Sigmoid colon (tissue), 7 donors: ENCODE data around the gene BORA. TPM values are rescaled to one million over a fixed set of nuclear protein-coding genes. Genes with fewer than 3 reads are reported as not detected.

Source experiments
- DNase-seq: peaks from one replicate; pipeline ENCODE4 v3.0.0-alpha.2; 2019
- H3K27ac ChIP-seq, 4 donors: fragments of 200-600 bp; sonication (generic); one replicate each; pipeline ENCODE4 v1.5.1; 2016 to 2019; ENCODE audit warnings: mild to moderate bottlenecking in 1 of 4
- H3K27me3 ChIP-seq, 3 donors: fragments of 200-600 bp; sonication (generic); one replicate each; pipeline ENCODE4 v1.5.1; 2019; ENCODE audit warnings: mild to moderate bottlenecking in 1 of 3
- H3K36me3 ChIP-seq, 4 donors: fragments of 200-600 bp; sonication (generic); one replicate each; pipeline ENCODE4 v1.5.1; 2016 to 2019
- H3K4me1 ChIP-seq, 4 donors: fragments of 200-600 bp; sonication (generic); one replicate each; pipeline ENCODE4 v1.5.1; 2017 to 2019
- H3K4me3 ChIP-seq, 4 donors: fragments of 200-600 bp; sonication (generic); one replicate each; pipeline ENCODE4 v1.5.1; 2017 to 2019; ENCODE audit warnings: mild to moderate bottlenecking in 2 of 4, moderate library complexity in 1 of 4
- H3K9me3 ChIP-seq, 4 donors: fragments of 200-600 bp in 3 of 4; sonication (generic) in 3 of 4; one replicate each; pipeline versions ENCODE4 v1.5.1 to v1.6.1; 2013 to 2019
- CTCF ChIP-seq, 4 experiments: fragments of 450-650 bp in 3 of 4; fragments of 200-600 bp in 1 of 4; IDR thresholded peaks; one replicate each; pipeline ENCODE4 v1.5.1; 2016 to 2019; ENCODE audit warnings: antibody characterized with exemption in 4 of 4, mild to moderate bottlenecking in 3 of 4, moderate library complexity in 2 of 4
- EP300 ChIP-seq, 4 donors: sonication (generic); formaldehyde crosslinking; IDR thresholded peaks; one replicate each; pipeline ENCODE4 v1.6.1; 2017; ENCODE audit warnings: antibody characterized with exemption in 4 of 4
- POLR2A ChIP-seq, 2 donors: fragments of 450-650 bp; IDR thresholded peaks; one replicate each; pipeline ENCODE4 v1.6.1; 2016; ENCODE audit warnings: antibody characterized with exemption in 2 of 2, mild to moderate bottlenecking in 2 of 2, moderate library complexity in 2 of 2
- POLR2AphosphoS5 ChIP-seq, 4 donors: sonication (generic); formaldehyde crosslinking; IDR thresholded peaks; one replicate each; pipeline ENCODE4 v1.6.1; 2017; ENCODE audit warnings: antibody characterized with exemption in 4 of 4
- WGBS, 2 donors: extraction: QIAGEN DNeasy Blood & Tissue Kit; methylation state at CpG; one replicate each; pipeline ENCODE4 v1.1.7; 2013; 5-methylcytosine and 5-hydroxymethylcytosine counted together
- intact Hi-C: fragments of 100-400 bp; cut with DNase I; formaldehyde crosslinking; loops from one replicate; pipeline ENCODE4 v1.15.1; 2023
- polyA plus RNA-seq, 3 donors: library from polyadenylated mRNA; stranded (reverse); fragments of 200-250 nt; gene quantifications; one replicate each; pipeline ENCODE4 v1.2.3, GENCODE V29; 2013
- total RNA-seq, 4 donors: library from RNA; depleted of rRNA; stranded (reverse); fragments of >200 nt; gene quantifications; one replicate each; pipeline ENCODE4 v1.1.0, GENCODE V29; 2016
- donor health status: healthy with polysubstance abuse.
- donor health status: Bipolar disorder and iron deficiency.
- donor health status: healthy.

Gene BORA
- total and polyA plus RNA-seq, 7 donors: 1.4 to 7.9 (median 4.9) TPM

- no peak for TF ChIP-seq CTCF (IDR thresholded peaks at IDR 0.05)
- no peak for TF ChIP-seq POLR2AphosphoS5 (IDR thresholded peaks at IDR 0.05)
- peak overlapping the region; percentile 73 to 76 (median 76) for H3K27ac ChIP-seq
- 1 to 7% methylated on average over 3 of the region's 3 CpGs for WGBS, 2 donors
These were observed 525 bp downstream of the BORA start for GRCh38 chr13:72728290-72728605.

GRCh38 chr13:72737033-72737432 is 9.3 kb downstream of the BORA start:
- 19 to 72% methylated on average over 3 of the region's 3 CpGs for WGBS, 2 donors

More at GRCh38 chr13:72728290-72728605, 525 bp downstream of the BORA start:
- Histone ChIP-seq H3K4me1 (peaks cover 0 to 23% (median 20%) of the 10 kb centered on the region in 4 donors), H3K36me3 (peaks cover 0 to under 1% (median 0%) of the 10 kb centered on the region in 4 donors), H3K9me3 (no peaks in the 10 kb centered on the region), H3K4me3 (peak overlapping the region; percentile 80 to 97 (median 90)), H3K27me3 (no peaks in the 10 kb centered on the region)
- intact Hi-C loops: no loop called here
- DNase-seq: no peak

GRCh38 chr13:72740015-72740414 is 12.3 kb downstream of the BORA start:
- H3K4me1 ChIP-seq: peaks cover 0 to 16% (median 14%) of the 10 kb centered on the region in 4 donors
- 80 to 84% methylated on average over 1 of the region's 1 CpG for WGBS, 2 donors
- H3K4me3 ChIP-seq: no peak overlapping the region
- intact Hi-C loops: no loop called here
- H3K27ac ChIP-seq: peak overlapping the region in 1 of 4 donors; percentile 8
- H3K36me3 ChIP-seq: peaks cover 0 to 12% (median 4%) of the 10 kb centered on the region in 4 donors
- TF ChIP-seq POLR2AphosphoS5 (IDR thresholded peaks at IDR 0.05): peak in 2 of 4 donors; percentile 37 to 53
- no peak for TF ChIP-seq CTCF (IDR thresholded peaks at IDR 0.05)
- no peaks in the 10 kb centered on the region for H3K27me3 ChIP-seq
- no peaks in the 10 kb centered on the region for H3K9me3 ChIP-seq
- no peak for DNase-seq

More at GRCh38 chr13:72737033-72737432, 9.3 kb downstream of the BORA start:
- DNase-seq: no peak
- Histone ChIP-seq H3K9me3 (no peaks in the 10 kb centered on the region), H3K27ac (no peak overlapping the region), H3K4me3 (no peak overlapping the region), H3K27me3 (no peaks in the 10 kb centered on the region), H3K4me1 (peaks cover 0 to 16% (median 14%) of the 10 kb centered on the region in 4 donors), H3K36me3 (peaks cover 0 to 7% (median 0%) of the 10 kb centered on the region in 4 donors)
- TF ChIP-seq EP300 (IDR thresholded peaks at IDR 0.05): no peak
- intact Hi-C loops: no loop called here

- Histone ChIP-seq H3K27ac (no peak overlapping the region), H3K27me3 (no peaks in the 10 kb centered on the region), H3K9me3 (no peaks in the 10 kb centered on the region), H3K4me3 (no peak overlapping the region), H3K4me1 (peaks cover 0 to 5% (median 5%) of the 10 kb centered on the region in 4 donors), H3K36me3 (peaks cover 0 to 45% (median 4%) of the 10 kb centered on the region in 4 donors)
- TF ChIP-seq POLR2AphosphoS5 (IDR thresholded peaks at IDR 0.05) (no peak), CTCF (IDR thresholded peaks at IDR 0.05) (no peak), POLR2A (IDR thresholded peaks at IDR 0.05) (no peak), EP300 (IDR thresholded peaks at IDR 0.05) (no peak)
- intact Hi-C loops: no loop called here
- WGBS, 2 donors: 79 to 87% methylated on average over 1 of the region's 1 CpG
- DNase-seq: no peak
These were observed 17.5 kb downstream of the BORA start for GRCh38 chr13:72745260-72745659.

- peaks cover 0 to 65% (median 12%) of the 10 kb centered on the region in 4 donors for H3K36me3 ChIP-seq
These were observed 23.5 kb downstream of the BORA start for GRCh38 chr13:72751220-72751619.

More at GRCh38 chr13:72751220-72751619, 23.5 kb downstream of the BORA start:
- intact Hi-C loops: no loop called here
- no peak for TF ChIP-seq POLR2AphosphoS5 (IDR thresholded peaks at IDR 0.05)
- TF ChIP-seq CTCF (IDR thresholded peaks at IDR 0.05): no peak
- no peak for DNase-seq
- Histone ChIP-seq H3K27ac (no peak overlapping the region), H3K4me1 (no peaks in the 10 kb centered on the region), H3K9me3 (no peaks in the 10 kb centered on the region), H3K27me3 (no peaks in the 10 kb centered on the region), H3K4me3 (no peak overlapping the region)
